Hepatocyte (in vitro differentiated cells): ENCODE results near the gene THBS2.
"Not testable (repeated sequence)": the region's sequence is repeated elsewhere in the genome, so short reads cannot be mapped to it uniquely, and the experiment has no call there.

Experiments used
- CTCF ChIP-seq: fragments of 200-600 bp; sonication (generic); IDR thresholded peaks from 2 replicates; pipeline ENCODE4 v1.5.1; 2016; ENCODE audit warnings: antibody characterized with exemption, mild to moderate bottlenecking; ENCODE audit not compliant: poor library complexity
- EZH2 ChIP-seq: fragments of 200-600 bp; sonication (generic); IDR thresholded peaks from 2 replicates; pipeline ENCODE4 v1.6.1; 2016; ENCODE audit warnings: antibody characterized with exemption, mild to moderate bottlenecking, borderline replicate concordance
- EZH2phosphoT487 ChIP-seq: fragments of 200-600 bp; sonication (generic); IDR thresholded peaks from one replicate; pipeline ENCODE4 v1.6.1; 2018; ENCODE audit warnings: antibody characterized with exemption, mild to moderate bottlenecking, low read depth, moderate library complexity; ENCODE audit not compliant: unreplicated experiment, severe bottlenecking

- not testable (repeated sequence) for TF ChIP-seq CTCF, EZH2phosphoT487, EZH2
These were observed 73.8 kb downstream of the THBS2 start for GRCh38 chr6:169179831-169180230.
